Smooth muscle cell (in vitro differentiated cells): ENCODE results near the gene ATAD5. TPM values are rescaled to one million over a fixed set of nuclear protein-coding genes. Genes with fewer than 3 reads are reported as not detected.
A peak's percentile ranks its signal among the peaks of the same experiment; 100 is the strongest.

ENCODE experiments used
- DNase-seq: peaks from one replicate; lab custom pipeline; 2025; ENCODE audit not compliant: unreplicated experiment; lab: John Stamatoyannopoulos, UW
- H2AFZ ChIP-seq: fragments of 200-600 bp; sonication (generic); 2 replicates; pipeline ENCODE4 v1.6.0; 2016; ENCODE audit warnings: antibody characterized with exemption, low read depth, mild to moderate bottlenecking
- H3F3A ChIP-seq: fragments of 200-600 bp; sonication (generic); 2 replicates; pipeline ENCODE4 v1.6.0; 2017; ENCODE audit warnings: antibody characterized with exemption, low read depth
- H3K27ac ChIP-seq: fragments of 200-600 bp; sonication (generic); 2 replicates; pipeline ENCODE4 v1.5.1; 2016; ENCODE audit warnings: low read depth, mild to moderate bottlenecking
- H3K27me3 ChIP-seq: fragments of 200-600 bp; sonication (generic); 2 replicates; pipeline ENCODE4 v1.6.1; 2016; ENCODE audit warnings: low read depth, mild to moderate bottlenecking
- H3K36me3 ChIP-seq: fragments of 200-600 bp; sonication (generic); 2 replicates; pipeline ENCODE4 v1.5.1; 2016; ENCODE audit warnings: low read depth
- H3K4me1 ChIP-seq: fragments of 200-600 bp; sonication (generic); 2 replicates; pipeline ENCODE4 v1.5.1; 2016; ENCODE audit warnings: low read depth
- H3K4me2 ChIP-seq: fragments of 200-600 bp; sonication (generic); 2 replicates; pipeline ENCODE4 v1.6.0; 2016; ENCODE audit warnings: mild to moderate bottlenecking
- H3K4me3 ChIP-seq: fragments of 200-600 bp; sonication (generic); 2 replicates; pipeline ENCODE4 v1.5.1; 2016; ENCODE audit warnings: mild to moderate bottlenecking
- H3K79me2 ChIP-seq: fragments of 200-600 bp; sonication (generic); 2 replicates; pipeline ENCODE4 v1.6.0; 2016; ENCODE audit warnings: low read depth, mild to moderate bottlenecking
- H3K9ac ChIP-seq: fragments of 200-600 bp; sonication (generic); 2 replicates; pipeline ENCODE4 v1.6.0; 2016; ENCODE audit warnings: low read depth
- H3K9me3 ChIP-seq: fragments of 200-600 bp; sonication (generic); replicated peaks from 2 replicates; pipeline ENCODE4 v1.5.1; 2016; ENCODE audit warnings: low read depth
- H4K20me1 ChIP-seq: fragments of 200-600 bp; sonication (generic); 2 replicates; pipeline ENCODE4 v1.6.0; 2016; ENCODE audit warnings: low read depth
- WGBS: methylation state at CpG from one replicate; pipeline ENCODE4 v1.1.7; 2016; ENCODE audit warnings: low lambda C conversion rate; 5-methylcytosine and 5-hydroxymethylcytosine counted together
- polyA plus RNA-seq: library from polyadenylated mRNA; unstranded; fragments of >200 nt; fragmentation: Nextera tagmentation; extraction: Ambion mirVana; gene quantifications from 2 replicates; pipeline ENCODE4 v1.2.1, GENCODE V29; 2016
- total RNA-seq: library from RNA; depleted of rRNA; stranded (reverse); fragments of >200 nt; gene quantifications from 2 replicates; pipeline ENCODE4 v1.2.3, GENCODE V29; 2014
- TF ChIP-seq, protein P1 (sequence below): fragments of 200-600 bp; sonication (generic); IDR thresholded peaks from 2 replicates; pipeline ENCODE4 v1.5.1; 2017; ENCODE audit warnings: borderline replicate concordance, mild to moderate bottlenecking, antibody characterized with exemption; ENCODE audit not compliant: insufficient read depth, poor library complexity, severe bottlenecking

Gene ATAD5
- total and polyA plus RNA-seq, 2 experiments from 2014 or later: 2.1 to 4.7 TPM

DNA sequence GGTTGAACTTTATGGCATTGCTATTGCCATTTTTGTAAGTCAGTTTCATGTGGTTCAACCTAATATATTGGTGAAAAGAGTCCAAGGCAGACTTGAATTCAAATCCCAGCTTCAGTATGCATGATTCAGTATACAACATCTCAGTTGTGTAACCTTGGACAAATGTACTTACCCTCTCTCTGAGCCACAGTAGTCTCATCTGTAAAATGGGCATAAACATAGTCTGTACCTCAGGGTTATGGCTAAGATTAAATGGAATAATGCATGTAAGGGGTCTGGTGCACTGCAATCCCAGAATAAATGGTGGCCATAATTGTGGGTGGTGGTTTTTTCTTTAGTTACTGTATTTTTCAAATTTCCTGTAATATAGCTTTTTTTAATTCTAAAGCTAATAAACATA, 85.3 kb downstream of the ATAD5 start:
- Histone ChIP-seq H4K20me1 (no peaks in the 10 kb centered on the region), H2AFZ (no peak overlapping the region), H3F3A (no peaks in the 10 kb centered on the region), H3K79me2 (no peaks in the 10 kb centered on the region), H3K4me3 (no peak overlapping the region), H3K36me3 (no peaks in the 10 kb centered on the region), H3K9ac (no peak overlapping the region), H3K27me3 (peaks cover 35% of the 10 kb centered on the region), H3K27ac (no peak overlapping the region), H3K4me1 (no peaks in the 10 kb centered on the region), H3K4me2 (no peak overlapping the region), H3K9me3 (no peaks in the 10 kb centered on the region)
- TF ChIP-seq, protein P1, sequence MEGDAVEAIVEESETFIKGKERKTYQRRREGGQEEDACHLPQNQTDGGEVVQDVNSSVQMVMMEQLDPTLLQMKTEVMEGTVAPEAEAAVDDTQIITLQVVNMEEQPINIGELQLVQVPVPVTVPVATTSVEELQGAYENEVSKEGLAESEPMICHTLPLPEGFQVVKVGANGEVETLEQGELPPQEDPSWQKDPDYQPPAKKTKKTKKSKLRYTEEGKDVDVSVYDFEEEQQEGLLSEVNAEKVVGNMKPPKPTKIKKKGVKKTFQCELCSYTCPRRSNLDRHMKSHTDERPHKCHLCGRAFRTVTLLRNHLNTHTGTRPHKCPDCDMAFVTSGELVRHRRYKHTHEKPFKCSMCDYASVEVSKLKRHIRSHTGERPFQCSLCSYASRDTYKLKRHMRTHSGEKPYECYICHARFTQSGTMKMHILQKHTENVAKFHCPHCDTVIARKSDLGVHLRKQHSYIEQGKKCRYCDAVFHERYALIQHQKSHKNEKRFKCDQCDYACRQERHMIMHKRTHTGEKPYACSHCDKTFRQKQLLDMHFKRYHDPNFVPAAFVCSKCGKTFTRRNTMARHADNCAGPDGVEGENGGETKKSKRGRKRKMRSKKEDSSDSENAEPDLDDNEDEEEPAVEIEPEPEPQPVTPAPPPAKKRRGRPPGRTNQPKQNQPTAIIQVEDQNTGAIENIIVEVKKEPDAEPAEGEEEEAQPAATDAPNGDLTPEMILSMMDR: no peak
- no peak for DNase-seq

GRCh38 chr17:30920282-30920681, 88.5 kb downstream of the ATAD5 start:
- Histone ChIP-seq H3K4me2 (no peak overlapping the region), H3K9me3 (no peaks in the 10 kb centered on the region), H3K36me3 (no peaks in the 10 kb centered on the region), H3F3A (no peaks in the 10 kb centered on the region), H3K79me2 (no peaks in the 10 kb centered on the region), H3K27ac (no peak overlapping the region), H2AFZ (no peak overlapping the region), H3K4me3 (no peak overlapping the region), H3K27me3 (peaks cover 63% of the 10 kb centered on the region), H3K4me1 (no peaks in the 10 kb centered on the region), H4K20me1 (no peaks in the 10 kb centered on the region), H3K9ac (no peak overlapping the region)
- WGBS: 67% methylated on average over 4 of the region's 4 CpGs
- no peak for DNase-seq
- TF ChIP-seq, protein P1: no peak

DNA sequence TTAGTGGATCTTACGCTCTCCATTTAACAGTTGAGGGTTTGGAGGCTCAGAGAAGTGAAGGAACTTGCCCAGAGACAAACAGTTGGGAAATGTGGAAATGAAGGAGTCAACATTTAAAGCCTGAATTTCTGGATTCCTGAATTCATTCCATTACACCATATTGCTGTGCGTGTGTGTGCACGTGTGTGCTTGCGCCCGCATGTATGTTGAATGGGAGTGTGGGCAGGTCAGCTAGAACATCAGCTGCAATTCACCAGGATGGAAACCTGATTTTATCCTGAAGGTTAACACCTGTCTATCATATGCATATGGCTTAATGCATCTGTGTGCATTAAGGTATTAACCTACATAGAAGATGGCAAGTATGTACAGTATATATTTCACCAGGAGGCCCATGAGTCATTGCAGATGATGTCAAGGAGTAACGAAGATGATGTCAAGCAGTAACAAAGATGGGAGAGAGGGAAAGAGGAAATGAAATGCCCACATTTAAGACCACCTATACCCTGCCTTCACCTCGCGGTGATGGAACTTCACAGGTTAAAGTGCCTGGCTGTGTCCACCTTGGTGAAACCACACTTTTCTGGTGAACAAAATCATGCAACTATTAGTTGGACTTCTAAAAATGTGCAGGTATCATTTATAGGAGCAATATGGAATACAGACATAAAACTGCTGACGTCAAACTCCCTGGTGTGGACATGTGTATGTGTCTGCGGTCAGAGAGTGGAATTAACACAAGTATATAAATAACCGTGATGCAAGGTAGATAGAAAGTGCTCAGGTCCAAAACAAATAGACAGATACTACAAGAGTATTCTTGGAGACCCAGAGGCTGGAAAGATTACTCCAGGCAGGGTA, 89.1 kb downstream of the ATAD5 start:
- Histone ChIP-seq H3K36me3 (no peaks in the 10 kb centered on the region), H3K4me3 (peak overlapping the region; percentile 50), H3K4me2 (no peak overlapping the region), H3K9ac (no peak overlapping the region), H3K4me1 (no peaks in the 10 kb centered on the region), H3K27ac (no peak overlapping the region), H2AFZ (no peak overlapping the region), H3K9me3 (no peaks in the 10 kb centered on the region), H3F3A (no peaks in the 10 kb centered on the region), H3K79me2 (no peaks in the 10 kb centered on the region), H3K27me3 (peaks cover 63% of the 10 kb centered on the region), H4K20me1 (no peaks in the 10 kb centered on the region)
- no peak for DNase-seq
- TF ChIP-seq, protein P1: no peak
- WGBS: 91% methylated on average over 11 of the region's 11 CpGs

DNA sequence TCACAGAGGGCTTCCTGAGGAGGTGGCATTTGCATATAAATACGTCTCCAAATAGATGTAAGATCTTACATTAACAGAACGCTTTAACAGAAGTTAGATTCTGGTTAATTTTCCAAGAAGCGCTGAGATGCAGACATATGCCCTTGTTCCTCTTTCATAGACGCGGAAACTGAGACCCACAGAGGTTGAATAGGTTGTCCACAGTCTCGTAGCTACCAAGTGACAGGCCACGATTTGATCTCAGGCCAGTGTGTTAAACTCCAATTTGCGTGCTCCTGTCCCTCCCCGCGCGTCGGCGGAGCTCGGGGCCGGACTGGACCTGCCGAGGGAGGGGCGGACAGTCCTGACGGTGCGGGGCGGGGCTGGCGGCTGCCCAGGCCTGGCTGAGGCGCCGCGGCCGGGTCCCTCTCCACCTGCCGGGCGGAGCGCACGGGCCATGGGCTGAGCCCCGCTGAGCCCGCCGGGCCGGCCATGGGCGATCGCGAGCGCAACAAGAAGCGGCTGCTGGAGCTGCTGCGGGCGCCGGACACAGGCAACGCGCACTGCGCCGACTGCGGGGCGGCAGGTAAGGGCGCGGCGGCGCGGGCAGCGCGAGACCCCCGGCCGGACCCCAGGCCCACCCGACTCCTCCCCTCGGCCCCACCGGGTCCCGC, 89.9 kb downstream of the ATAD5 start, which contains the start of gene ADAP2:
Gene ADAP2, plus strand, starts transcription at position 402 of the 653 bp plus-strand sequence. Its CDS starts 70 bp downstream, at position 472.
- no peaks in the 10 kb centered on the region for H3K79me2 ChIP-seq
- no peak within 1 kb of the TSS for H3K27ac ChIP-seq
- no peaks in the 10 kb centered on the region for H3K4me1 ChIP-seq
- WGBS: 9% methylated on average over 28 of the region's 60 CpGs
- H3F3A ChIP-seq: no peaks in the 10 kb centered on the region
- H3K9me3 ChIP-seq: no peaks in the 10 kb centered on the region
- no peak within 1 kb of the TSS for H3K9ac ChIP-seq
- DNase-seq: no peak
- TF ChIP-seq, protein P1: no peak
- peaks cover 63% of the 10 kb centered on the region for H3K27me3 ChIP-seq
- no peaks in the 10 kb centered on the region for H3K36me3 ChIP-seq
- H2AFZ ChIP-seq: peak within 1 kb of the TSS; percentile 66
- H3K4me2 ChIP-seq: peak within 1 kb of the TSS; percentile 87
- H3K4me3 ChIP-seq: peak within 1 kb of the TSS; percentile 50
- H4K20me1 ChIP-seq: no peaks in the 10 kb centered on the region
